Mucosa of descending colon (tissue), 3 donors: Measurements from ENCODE around the gene BLCAP. TPM values are rescaled to one million over a fixed set of nuclear protein-coding genes. Genes with fewer than 3 reads are reported as not detected.
"Not testable (repeated sequence)": the region's sequence is repeated elsewhere in the genome, so short reads cannot be mapped to it uniquely, and the experiment has no call there.

Source experiments
- ATAC-seq: fragments of 200-7000 bp; cut with Tn5 transposase; one replicate; pipeline ENCODE4 v1.9.1; 2020; ENCODE audit warnings: mild to moderate bottlenecking, moderate library complexity
- DNase-seq, 3 donors: peaks; one replicate each; pipeline ENCODE4 v3.0.0-alpha.2; 2020
- H3K36me3 ChIP-seq: fragments of 200-600 bp; one replicate; pipeline ENCODE4 v1.8.0; 2021; ENCODE audit warnings: low read depth, mild to moderate bottlenecking
- H3K4me1 ChIP-seq: fragments of 200-600 bp; one replicate; pipeline ENCODE4 v1.8.0; 2021; ENCODE audit warnings: low read depth, mild to moderate bottlenecking
- H3K4me3 ChIP-seq: fragments of 200-600 bp; one replicate; pipeline ENCODE4 v1.8.0; 2021; ENCODE audit warnings: mild to moderate bottlenecking
- H3K9me3 ChIP-seq: fragments of 200-600 bp; one replicate; pipeline ENCODE4 v1.8.0; 2021; ENCODE audit warnings: mild to moderate bottlenecking
- intact Hi-C, 2 donors: fragments of 100-400 bp; cut with DNase I in 1 of 2; cut with micrococcal nuclease in 1 of 2; formaldehyde crosslinking; loops; one replicate each; pipeline versions ENCODE4 v1.11.0 to v1.11.1; 2022; cut with DNase I, micrococcal nuclease
- total RNA-seq, 3 donors: library from RNA; stranded (reverse); fragmentation: NEBNext Ultra II Directional in 2 of 3; extraction: Animal tissue kit (Norgen Biotek cat#: 25700) in 2 of 3; gene quantifications; one replicate each; pipeline versions ENCODE4 v1.2.1 to v1.2.4, GENCODE V29; 2021 to 2023
- TF ChIP-seq, protein P1 (sequence below): fragments of 200-600 bp; IDR thresholded peaks from one replicate; pipeline ENCODE4 v1.8.0; 2022; ENCODE audit warnings: antibody characterized with exemption, mild to moderate bottlenecking
- donor health status: DM: no; HTN: no; CAD: no; lungs with moderate emphysema.
- donor health status: DM: no; HTN: no; CAD: no.
- donor health status: DM: no; HTN: yes; CAD: no.

BLCAP gene
- total RNA-seq, 3 donors from 2014 or later: 87.9 to 110 (median 108) TPM

DNA sequence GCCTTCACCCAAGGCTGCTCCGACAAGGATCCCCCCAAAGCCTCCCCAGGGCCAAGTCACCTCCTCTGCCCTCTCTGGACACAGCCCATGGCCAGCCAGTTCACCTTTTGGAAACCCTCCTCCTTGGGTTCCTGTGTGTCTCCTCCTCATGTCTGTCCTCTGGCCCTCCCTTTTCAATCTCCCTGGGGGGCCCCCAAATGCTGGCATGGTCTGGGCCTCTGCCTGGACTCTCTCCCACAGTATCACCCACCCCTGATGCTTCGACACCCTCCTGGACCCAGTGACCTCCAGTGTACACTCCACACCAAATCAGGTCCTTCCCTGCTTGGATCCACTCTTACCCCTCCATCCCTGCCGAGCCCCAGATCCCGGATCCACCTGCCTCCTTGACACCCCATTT, 53.3 kb downstream of the BLCAP start:
- no peaks in the 10 kb centered on the region for H3K9me3 ChIP-seq
- intact Hi-C loops: no loop called here
- H3K4me1 ChIP-seq: no peaks in the 10 kb centered on the region
- DNase-seq (no peak), ATAC-seq (no peak)
- H3K36me3 ChIP-seq: no peaks in the 10 kb centered on the region
- no peak overlapping the region for H3K4me3 ChIP-seq
- TF ChIP-seq, protein P1, sequence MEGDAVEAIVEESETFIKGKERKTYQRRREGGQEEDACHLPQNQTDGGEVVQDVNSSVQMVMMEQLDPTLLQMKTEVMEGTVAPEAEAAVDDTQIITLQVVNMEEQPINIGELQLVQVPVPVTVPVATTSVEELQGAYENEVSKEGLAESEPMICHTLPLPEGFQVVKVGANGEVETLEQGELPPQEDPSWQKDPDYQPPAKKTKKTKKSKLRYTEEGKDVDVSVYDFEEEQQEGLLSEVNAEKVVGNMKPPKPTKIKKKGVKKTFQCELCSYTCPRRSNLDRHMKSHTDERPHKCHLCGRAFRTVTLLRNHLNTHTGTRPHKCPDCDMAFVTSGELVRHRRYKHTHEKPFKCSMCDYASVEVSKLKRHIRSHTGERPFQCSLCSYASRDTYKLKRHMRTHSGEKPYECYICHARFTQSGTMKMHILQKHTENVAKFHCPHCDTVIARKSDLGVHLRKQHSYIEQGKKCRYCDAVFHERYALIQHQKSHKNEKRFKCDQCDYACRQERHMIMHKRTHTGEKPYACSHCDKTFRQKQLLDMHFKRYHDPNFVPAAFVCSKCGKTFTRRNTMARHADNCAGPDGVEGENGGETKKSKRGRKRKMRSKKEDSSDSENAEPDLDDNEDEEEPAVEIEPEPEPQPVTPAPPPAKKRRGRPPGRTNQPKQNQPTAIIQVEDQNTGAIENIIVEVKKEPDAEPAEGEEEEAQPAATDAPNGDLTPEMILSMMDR: no peak

DNA sequence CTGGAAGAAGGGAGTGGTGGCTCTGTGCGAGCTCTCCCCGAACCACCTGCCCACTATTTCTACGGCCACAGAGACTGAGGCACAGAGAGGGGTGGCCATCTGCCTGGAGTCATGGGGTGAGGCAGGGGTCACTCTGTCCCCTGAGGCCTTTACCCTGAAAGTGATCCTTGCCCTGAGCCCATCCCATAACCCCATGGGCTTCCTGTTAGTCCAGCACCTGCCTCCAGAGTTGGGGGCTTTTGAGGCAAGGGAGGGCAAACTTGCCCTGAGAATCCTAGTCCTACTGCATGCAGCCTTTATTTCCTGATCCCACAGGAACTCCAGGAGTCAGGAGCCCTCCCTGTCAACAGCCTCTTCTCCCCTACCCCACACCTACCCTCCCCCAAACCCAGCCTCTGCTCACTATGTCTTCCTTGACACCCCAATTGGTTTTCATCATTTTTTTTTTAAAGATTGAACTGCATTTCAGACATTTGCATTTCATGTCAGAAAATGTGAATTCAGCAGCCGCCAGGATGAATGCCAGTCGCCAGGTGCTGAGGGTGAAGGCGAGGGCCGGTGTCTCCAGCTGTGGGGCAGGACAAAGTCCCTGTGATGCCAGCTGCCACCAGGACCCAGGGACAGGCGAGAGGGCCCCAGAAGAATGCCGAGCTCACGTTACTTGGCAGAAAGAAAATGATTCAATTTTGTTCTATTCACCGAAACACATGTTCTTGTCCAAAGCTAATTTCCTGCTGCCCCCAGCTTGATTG, 54.3 kb downstream of the BLCAP start:
- intact Hi-C loops: no loop called here
- no peak for ATAC-seq

DNA sequence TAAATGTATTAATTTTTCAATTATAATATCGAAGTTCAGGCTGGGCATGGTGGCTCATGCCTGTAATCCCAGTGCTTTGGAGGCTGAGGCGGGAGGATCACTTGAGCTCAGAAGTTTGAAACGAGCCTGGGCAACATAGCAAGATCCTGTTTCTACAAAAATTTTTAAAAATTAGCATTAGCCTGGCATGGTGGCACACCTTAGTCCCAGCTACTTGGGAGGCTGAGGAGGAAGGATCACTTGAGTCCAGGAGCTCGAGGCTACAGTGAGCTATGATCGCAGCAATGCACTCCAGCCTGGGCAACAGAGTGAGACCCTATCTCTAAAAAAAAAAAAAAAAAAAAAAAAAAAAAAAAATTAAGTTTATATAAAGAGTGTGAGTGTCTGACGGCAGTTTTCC, 55.2 kb downstream of the BLCAP start:
- ATAC-seq, H3K4me3 ChIP-seq, intact Hi-C loops, H3K4me1 ChIP-seq, H3K36me3 ChIP-seq, H3K9me3 ChIP-seq, DNase-seq: not testable (repeated sequence)

More for the DNA sequence above, 54.3 kb downstream of the BLCAP start:
- TF ChIP-seq, protein P1: no peak
- no peaks in the 10 kb centered on the region for H3K36me3 ChIP-seq
- H3K9me3 ChIP-seq: no peaks in the 10 kb centered on the region
- H3K4me1 ChIP-seq: no peaks in the 10 kb centered on the region
- no peak for DNase-seq
- H3K4me3 ChIP-seq: no peak overlapping the region

DNA sequence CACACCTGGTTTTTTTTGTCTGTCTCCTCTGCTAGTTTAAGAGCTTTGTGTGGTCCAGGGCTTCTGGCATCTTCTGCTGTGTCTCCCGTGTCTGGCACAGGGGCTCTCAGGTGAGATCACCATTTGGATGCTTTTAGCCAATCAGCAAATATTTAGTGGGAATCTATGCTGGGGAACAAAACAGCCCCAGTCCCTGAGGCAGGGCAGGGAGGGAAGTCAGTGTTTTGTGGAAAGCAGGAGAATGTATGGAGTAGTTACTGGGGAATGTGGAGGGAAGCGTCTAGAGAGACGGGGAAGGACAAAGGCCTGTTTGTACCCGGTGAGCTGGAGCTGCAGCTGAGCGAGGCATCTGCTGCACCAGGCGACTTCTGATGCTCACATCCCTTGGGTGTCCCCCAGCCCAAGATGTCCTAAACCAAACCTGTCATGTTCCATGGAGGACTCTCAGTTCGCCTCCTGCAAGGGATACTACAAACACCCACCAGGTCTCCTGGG, 55.9 kb downstream of the BLCAP start:
- H3K4me3 ChIP-seq: no peak overlapping the region
- ATAC-seq (no peak), DNase-seq (no peak)
- H3K36me3 ChIP-seq: no peaks in the 10 kb centered on the region
- H3K4me1 ChIP-seq: no peaks in the 10 kb centered on the region
- H3K9me3 ChIP-seq: no peaks in the 10 kb centered on the region
- intact Hi-C loops: no loop called here
- TF ChIP-seq, protein P1: no peak

DNA sequence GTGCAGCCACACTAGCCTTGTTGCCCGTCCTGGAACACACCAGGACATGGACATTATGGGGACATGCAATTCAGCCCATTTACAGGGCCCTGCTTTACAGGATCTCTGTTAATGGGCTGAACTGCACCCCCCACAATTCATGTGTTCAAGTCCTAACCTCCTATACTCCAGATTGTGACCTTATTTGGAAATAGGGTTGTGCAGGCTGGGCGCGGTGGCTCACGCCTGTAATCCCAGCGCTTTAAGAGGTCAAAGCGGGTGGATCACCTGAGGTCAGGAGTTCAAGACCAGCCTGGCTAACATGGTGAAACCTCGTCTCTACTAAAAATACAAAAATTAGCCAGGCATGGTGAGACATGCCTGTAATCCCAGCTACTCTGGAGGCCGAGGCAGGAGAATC, 57.5 kb downstream of the BLCAP start:
- DNase-seq, intact Hi-C loops, ATAC-seq, H3K4me1 ChIP-seq, H3K4me3 ChIP-seq, H3K9me3 ChIP-seq, H3K36me3 ChIP-seq: not testable (repeated sequence)

DNA sequence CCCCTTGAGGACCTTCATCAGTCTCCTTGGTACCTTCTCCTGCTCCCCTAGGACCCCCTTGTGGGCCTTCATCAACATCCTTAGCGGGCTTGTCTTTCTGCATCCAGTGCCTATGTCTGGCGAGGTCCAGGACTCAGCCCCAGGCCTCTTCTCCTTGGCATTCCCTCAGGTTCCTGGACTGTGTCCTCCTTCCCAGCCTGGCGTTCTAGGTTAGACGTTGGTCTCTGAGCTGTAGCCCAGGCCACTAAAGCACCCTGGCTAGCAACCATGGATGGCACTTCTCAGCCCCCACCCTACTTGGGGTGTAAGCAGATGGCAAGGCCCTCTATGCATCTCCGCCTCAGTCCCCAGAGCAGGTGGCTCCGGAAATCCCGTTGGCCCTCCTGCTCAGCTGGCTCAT, 58.1 kb downstream of the BLCAP start:
- TF ChIP-seq, protein P1: no peak
- Histone ChIP-seq H3K4me3 (no peak overlapping the region), H3K36me3 (no peaks in the 10 kb centered on the region), H3K4me1 (no peaks in the 10 kb centered on the region), H3K9me3 (no peaks in the 10 kb centered on the region)
- intact Hi-C loops: no loop called here
- ATAC-seq (no peak), DNase-seq (no peak)
